ENCODE measurements around the gene ZNF407.

The ZNF407 gene

GRCh38 chr18:74832381-74832780 is 234.7 kb downstream of the ZNF407 start:
- DNase-seq (ENCODE audit: low read depth), result no peak

GRCh38 chr18:74832999-74833398 is 235.3 kb downstream of the ZNF407 start:
- no peak for DNase-seq (ENCODE audit: low read depth)

DNA sequence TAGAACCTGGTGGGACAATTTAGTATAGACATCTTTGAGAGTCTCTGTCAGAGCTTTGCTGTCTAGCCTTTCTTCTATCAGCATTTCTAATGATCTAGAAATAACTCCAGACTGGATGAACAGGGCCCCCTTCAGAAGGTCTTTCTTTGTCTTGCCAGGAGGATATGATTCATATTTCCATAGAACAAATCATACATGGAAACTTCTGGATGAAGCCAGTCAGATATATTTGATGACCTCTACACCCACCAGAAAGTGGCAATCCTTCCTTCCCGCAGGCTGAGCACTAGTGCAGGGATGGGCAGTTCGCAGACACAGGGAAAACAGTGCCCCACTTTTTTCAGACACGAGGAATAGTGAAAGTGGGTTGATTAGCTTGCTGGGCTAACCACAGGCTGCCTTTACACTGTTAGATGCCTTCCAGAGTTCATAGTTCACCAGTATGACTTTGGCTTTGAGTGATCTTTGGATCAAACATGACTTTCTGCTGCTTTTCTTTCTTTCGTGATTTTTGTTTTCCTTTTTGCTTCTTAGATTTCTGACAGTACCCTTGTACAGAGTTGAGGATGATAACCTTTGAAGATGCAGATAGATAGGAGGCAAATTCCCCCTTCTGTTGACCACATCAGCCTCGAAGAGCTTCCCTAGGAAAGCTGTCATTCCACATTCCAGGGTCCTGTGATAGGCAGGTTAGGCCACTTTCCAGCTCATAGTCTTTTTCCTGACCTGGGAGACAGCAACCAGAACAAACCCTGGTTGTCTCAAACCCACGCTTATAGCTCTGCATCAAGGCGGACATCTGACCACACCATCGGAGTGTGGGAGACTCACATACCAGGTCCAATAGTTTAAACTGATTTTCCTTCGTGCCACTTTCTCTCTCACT is 237.0 kb downstream of the ZNF407 start:
- DNase-seq (ENCODE audit: low read depth), result no peak

DNA sequence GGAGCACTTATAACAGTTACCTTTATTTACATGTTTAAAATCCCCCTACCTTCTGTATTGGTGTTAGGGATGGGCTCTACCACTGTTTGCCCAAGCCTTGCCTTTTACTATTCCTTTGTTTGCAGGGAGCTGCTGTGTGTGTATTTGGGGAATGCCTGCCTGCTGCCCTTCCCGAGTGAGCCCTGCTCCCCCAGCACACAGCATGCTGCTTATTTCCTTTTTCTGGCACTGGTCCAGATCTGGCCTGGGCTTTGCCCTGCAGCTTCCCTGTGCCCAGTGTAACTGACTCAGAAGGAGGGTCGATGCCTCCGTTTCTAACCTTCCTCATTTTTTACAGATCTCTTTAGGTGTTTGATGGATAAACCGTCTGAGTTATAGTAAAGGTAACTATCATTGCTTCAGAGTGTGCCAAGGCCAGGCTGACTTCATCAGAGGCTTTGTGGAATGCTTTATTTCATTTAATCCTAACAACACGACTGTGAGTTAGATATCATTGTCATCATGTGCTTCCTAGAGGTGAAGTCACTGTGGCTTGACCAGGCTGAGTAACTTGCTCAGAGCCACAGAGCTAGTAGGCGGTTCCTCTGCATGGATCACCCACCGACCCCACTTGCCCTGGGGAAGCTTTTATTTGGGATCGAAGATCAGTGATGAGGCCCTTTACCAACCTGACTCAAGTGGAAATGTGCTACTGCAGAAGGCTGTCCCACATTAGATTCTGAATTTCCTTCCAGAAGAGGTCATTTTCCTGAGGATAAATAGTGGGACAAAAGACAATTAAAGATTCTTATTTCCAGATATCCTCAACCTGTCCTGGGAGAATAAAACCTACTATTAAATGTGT is 238.8 kb downstream of the ZNF407 start:
- no peak for DNase-seq (ENCODE audit: low read depth)

GRCh38 chr18:74840492-74841167 is 243.0 kb downstream of the ZNF407 start:
- no peak for DNase-seq (ENCODE audit: low read depth)

DNA sequence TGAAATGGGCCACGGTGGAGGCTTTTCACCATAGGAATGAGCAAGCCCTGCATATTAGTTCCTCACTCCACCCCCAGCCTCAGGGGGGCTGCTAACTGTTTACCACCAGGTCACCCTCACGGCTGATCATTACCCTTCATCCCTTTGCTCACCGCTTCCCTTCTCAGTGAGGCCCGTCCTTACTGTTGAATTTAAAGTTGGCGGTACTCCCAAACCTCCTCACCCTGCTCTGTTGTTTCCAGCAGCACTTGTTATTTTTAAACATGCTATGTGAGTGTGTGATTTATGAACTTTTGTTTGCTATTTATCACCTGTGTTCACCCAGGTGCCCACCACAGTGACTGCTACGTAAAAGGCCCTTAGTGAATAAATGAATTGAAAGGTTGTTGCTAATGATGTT is 243.6 kb downstream of the ZNF407 start:
- no peak for DNase-seq (ENCODE audit: low read depth)

DNA sequence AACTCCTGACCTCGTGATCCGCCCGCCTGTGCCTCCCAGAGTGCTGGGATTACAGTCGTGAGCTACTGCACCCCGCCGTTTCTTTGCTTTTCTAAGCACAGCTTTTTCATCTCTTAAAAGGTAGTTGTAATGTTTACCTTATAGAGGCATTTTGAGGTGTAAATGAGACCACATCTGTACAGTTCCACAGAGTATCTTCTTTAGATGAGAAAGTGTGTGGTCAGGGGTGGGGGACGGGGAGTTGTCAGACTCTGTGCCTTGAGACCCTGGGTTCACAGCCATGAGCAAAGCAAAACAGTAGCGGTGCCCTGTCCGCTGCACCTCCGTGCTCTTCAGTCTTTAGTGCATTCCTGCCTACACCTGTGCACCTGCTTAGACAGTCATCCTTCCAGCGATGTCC is 251.6 kb downstream of the ZNF407 start:
- no peak for DNase-seq (ENCODE audit: low read depth)

- no peak for DNase-seq (ENCODE audit: low read depth)
Measured at GRCh38 chr18:74856434-74856833, 258.8 kb downstream of the ZNF407 start.

DNA sequence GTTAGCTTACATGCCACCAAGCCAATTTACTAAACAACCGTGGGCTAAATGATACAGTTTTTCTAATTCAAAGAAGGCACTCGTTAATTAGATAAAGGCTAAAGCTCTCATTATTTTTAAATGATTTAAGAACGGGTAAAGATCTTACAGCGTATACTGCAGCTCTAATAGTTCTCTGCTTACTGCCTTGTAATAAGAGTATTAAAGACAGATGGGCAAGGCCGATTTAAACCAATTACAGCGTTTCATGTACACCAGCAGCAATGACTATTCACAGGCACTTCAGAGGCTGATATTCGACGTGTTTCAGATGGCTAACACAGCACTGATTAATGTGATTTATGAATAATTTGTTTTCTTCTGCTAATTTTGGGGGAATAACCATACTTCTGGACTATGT is 259.3 kb downstream of the ZNF407 start:
- DNase-seq (ENCODE audit: low read depth), result no peak

DNA sequence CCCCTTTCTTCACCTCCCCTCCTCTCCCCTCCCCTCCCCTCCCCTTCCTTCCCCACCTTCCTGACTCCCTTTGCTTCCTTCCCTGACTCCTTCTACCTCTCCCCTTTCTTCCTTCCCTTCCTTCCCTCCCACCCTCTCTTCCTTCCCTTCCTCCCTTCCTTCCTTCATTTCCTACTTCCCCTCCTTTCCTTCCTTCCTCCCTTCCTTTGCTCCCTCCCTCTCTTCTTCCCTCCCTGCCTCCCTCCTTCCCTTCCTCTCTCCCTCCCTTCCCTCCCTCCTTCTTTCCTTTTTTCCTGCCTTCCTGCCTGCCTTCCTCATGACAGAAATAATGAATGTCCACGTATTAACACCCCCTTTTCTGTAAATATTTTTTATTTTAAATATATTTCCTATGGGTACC is 260.2 kb downstream of the ZNF407 start:
- no peak for DNase-seq (ENCODE audit: low read depth)

- DNase-seq (ENCODE audit: low read depth), result no peak
Measured at GRCh38 chr18:74861154-74861553, 263.5 kb downstream of the ZNF407 start.

GRCh38 chr18:74862094-74862493 is 264.4 kb downstream of the ZNF407 start:
- no peak for DNase-seq (ENCODE audit: low read depth)

DNA sequence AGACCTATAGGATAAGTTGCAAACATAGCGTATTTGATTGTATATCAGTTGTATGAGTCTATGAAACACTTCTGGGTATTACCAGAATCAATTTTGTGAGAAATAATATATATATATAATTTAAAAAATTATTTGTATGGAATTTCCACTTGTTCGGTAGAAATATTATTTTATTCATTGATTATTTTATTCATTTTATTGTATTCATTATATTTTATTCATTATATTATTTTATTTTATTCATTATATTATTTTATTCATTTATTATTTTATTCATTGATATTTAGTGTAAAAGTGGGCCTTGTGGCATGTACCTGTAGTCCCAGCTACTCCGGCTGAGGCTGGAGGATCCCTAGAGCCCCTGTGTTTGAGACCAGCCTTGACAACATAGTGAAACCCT is 268.9 kb downstream of the ZNF407 start:
- DNase-seq (ENCODE audit: low read depth), result no peak

GRCh38 chr18:74868461-74868860 is 270.8 kb downstream of the ZNF407 start:
- DNase-seq (ENCODE audit: low read depth), result no peak

DNA sequence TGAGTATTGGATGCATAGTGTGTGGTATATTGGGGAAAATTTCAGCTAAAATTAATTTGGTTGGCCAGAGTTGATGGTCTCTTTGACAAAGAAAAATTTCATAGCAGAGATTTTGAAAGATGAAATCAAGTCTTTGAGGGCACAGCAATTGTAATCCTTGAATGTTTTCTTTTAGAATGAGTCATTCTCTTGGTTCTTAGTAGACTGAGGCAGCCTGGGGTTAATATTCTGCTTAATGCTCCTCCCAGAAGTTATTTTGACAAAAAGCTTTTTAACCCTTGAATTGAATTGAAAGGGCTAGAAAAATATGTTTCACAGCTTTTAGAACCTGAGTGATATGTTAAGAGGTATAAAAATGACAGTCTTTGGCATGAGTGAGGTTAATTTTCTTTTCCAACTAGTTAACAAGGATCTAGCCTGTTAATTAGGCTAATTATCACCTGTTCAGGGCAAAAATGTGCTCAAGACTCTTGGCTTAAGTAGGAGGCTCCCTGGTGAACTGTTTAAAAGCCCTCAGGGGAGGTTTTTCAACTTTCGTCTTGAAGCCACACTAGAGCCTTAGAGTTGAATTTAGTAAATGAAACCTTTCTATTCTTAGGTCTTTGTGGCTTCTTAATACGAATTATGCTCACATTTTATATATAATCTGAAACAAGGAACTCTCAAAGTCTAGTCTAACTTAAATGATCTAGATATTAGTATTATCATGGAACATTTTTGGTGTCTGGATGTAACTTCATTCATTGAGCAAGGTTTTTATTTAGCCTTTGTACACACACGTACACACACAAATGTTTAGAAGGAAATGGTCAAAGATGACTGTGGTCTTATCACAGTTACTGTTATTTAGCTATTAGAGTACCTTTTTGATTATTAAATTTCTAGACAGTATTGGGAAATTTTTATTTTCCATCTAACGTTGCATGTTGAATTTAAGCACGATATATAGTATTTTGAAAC is 272.5 kb downstream of the ZNF407 start:
- DNase-seq (ENCODE audit: low read depth), result no peak

- DNase-seq (ENCODE audit: low read depth), result no peak
Measured at GRCh38 chr18:74870950-74871349, 273.3 kb downstream of the ZNF407 start.

DNA sequence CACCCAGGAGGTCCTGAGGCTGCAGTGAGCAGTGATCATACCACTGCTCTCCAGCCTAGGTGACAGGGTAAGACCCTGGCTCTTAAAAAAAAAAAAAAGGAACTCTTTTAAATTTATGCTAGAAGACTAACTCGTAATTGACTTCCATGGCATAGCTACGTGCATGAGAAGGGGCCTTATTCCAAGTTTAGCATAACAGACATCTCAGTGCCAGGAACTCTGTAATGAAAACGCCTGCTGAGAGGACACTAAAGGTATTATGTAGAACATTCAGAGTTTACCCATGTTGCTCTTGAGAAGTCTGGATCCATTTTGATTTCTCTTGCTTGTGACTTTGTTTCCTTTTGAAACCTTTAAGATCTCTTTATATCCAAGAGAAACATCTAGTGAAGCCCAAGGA is 276.0 kb downstream of the ZNF407 start:
- no peak for DNase-seq (ENCODE audit: low read depth)

GRCh38 chr18:74874351-74874750 is 276.7 kb downstream of the ZNF407 start:
- DNase-seq (ENCODE audit: low read depth), result no peak

GRCh38 chr18:74876630-74877243 is 279.1 kb downstream of the ZNF407 start:
- no peak for DNase-seq (ENCODE audit: low read depth)

DNA sequence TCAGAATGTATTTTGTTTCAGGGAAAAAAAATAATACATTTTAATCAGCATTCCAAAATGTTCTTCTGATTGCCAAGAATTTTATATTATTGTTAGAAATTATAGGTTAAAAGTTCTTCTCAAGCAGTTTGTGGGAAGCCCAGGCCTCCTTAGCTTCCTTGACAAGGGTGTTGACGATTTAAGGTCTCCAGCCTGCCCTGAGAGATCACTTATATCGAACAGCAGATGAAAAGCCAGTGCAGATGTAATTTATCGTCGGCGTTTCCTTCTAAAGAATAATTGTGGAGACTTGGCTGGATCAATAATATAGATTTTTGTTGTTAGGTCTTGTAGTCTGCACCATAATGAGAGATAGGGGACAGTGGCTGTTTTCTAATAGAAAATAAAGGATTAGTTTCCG is 280.6 kb downstream of the ZNF407 start:
- no peak for DNase-seq (ENCODE audit: low read depth)

DNA sequence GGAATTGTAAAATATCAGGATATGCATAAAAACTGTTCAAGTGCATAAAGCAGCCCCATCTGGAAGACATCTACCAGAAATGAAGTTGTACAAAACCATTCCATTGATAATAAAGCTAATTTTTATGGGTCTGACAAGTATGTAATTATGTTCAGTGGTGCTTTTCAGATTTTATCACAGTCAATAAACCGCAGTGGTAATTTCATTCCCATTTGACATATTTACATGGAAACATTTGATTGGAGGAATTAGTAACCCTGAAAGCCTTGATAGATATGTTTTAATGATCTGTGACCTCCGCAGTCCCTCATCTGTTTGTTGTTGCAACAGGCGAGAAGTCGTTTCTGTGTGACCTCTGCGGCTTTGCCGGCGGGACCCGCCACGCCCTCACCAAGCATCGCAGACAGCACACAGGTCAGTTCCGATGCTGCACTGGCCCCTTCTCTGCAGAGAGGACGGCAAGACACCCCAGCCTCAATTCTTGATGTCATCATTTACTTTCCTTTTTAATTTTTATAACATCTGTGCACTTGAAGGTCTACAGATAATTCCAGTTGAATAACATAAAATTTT is 283.1 kb downstream of the ZNF407 start:
- DNase-seq (ENCODE audit: low read depth), result no peak

Data from HS-27A (cell line).